ENCODE results near the gene PPP1R16B. TPM values are rescaled to one million over a fixed set of nuclear protein-coding genes. Genes with fewer than 3 reads are reported as not detected.

PPP1R16B gene
- total and polyA plus RNA-seq, 10 of the 15 experiments (the other 5 are each of a cell fraction or from before 2014, with no cell fraction given): 13.4 to 90.2 (median 66.7) TPM

DNA sequence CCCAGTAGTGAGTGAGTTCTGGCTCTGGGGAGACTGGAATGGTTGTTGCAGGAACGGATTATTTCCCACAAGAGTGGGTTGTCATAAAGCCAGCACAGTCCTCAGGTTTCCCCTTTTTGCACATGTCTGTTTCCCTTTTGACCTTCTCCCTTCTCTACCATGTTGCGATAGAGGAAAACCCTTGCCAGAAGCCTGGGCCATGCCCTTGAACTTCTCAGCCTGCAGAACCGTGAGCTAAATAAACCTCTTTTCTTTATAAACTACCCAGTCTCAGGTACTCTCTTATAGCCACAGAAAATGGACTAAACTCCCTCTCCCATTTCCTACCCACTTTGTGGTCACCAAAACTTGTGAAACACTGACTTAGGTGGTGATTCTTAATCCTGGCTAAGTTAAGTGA, 7.2 kb upstream of the PPP1R16B start:
- no peak for ATAC-seq
- no peaks in the 10 kb centered on the region for H3K4me1 ChIP-seq (ENCODE audit: control insufficient read depth, insufficient read depth, low read length)
- SMC1A ChIA-PET (ENCODE audit: uncharacterized antibody, unreplicated experiment): interaction anchor here (1.3 kb wide), 1 partner anchor 123 kb away, joined by 3 read pairs; no protein-coding TSS in a partner anchor
- H3K27ac ChIP-seq (ENCODE audit: control insufficient read depth, insufficient read depth): no peak overlapping the region
- H4K20me1 ChIP-seq (ENCODE audit: control insufficient read depth, insufficient read depth): no peaks in the 10 kb centered on the region
- H3K4me2 ChIP-seq (ENCODE audit: control insufficient read depth, insufficient read depth): no peak overlapping the region
- POLR2A ChIA-PET: no interaction called here
- CTCF ChIA-PET: interaction anchor here (2.1 kb wide), 1 partner anchor 47 kb away, joined by 10 read pairs; no protein-coding TSS in a partner anchor
- TF ChIP-seq HDAC6 (IDR thresholded peaks at IDR 0.05; ENCODE audit: unreplicated experiment) (no peak), RB1 (IDR thresholded peaks at IDR 0.05; ENCODE audit: borderline replicate concordance) (no peak), ATF7 (IDR thresholded peaks at IDR 0.05; ENCODE audit: low read depth) (no peak), CHD1 (IDR thresholded peaks at IDR 0.05; ENCODE audit: low read depth, low read length) (no peak), TCF3 (IDR thresholded peaks at IDR 0.05; ENCODE audit: borderline replicate concordance, insufficient read depth, low read depth, low read length) (no peak), SUPT20H (IDR thresholded peaks at IDR 0.05; ENCODE audit: borderline replicate concordance, control insufficient read depth, low read depth, low read length) (no peak), MTA2 (IDR thresholded peaks at IDR 0.05; ENCODE audit: low read depth) (no peak), SPI1 (IDR thresholded peaks at IDR 0.05; ENCODE audit: borderline replicate concordance, insufficient read depth, low read depth, low read length) (no peak), CREB1 (IDR thresholded peaks at IDR 0.05; ENCODE audit: low read depth) (no peak), MEF2A (IDR thresholded peaks at IDR 0.05; ENCODE audit: insufficient read depth, low read depth, low read length) (no peak), BCL11A (IDR thresholded peaks at IDR 0.05; ENCODE audit: low read depth, low read length) (no peak)
- TF ChIP-seq, protein P1, sequence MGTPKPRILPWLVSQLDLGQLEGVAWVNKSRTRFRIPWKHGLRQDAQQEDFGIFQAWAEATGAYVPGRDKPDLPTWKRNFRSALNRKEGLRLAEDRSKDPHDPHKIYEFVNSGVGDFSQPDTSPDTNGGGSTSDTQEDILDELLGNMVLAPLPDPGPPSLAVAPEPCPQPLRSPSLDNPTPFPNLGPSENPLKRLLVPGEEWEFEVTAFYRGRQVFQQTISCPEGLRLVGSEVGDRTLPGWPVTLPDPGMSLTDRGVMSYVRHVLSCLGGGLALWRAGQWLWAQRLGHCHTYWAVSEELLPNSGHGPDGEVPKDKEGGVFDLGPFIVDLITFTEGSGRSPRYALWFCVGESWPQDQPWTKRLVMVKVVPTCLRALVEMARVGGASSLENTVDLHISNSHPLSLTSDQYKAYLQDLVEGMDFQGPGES (IDR thresholded peaks at IDR 0.05): no peak
- TF ChIP-seq, protein P2, sequence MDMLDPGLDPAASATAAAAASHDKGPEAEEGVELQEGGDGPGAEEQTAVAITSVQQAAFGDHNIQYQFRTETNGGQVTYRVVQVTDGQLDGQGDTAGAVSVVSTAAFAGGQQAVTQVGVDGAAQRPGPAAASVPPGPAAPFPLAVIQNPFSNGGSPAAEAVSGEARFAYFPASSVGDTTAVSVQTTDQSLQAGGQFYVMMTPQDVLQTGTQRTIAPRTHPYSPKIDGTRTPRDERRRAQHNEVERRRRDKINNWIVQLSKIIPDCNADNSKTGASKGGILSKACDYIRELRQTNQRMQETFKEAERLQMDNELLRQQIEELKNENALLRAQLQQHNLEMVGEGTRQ (IDR thresholded peaks at IDR 0.05; ENCODE audit: borderline replicate concordance, low read depth, low read length): no peak
- TF ChIP-seq, protein P3, sequence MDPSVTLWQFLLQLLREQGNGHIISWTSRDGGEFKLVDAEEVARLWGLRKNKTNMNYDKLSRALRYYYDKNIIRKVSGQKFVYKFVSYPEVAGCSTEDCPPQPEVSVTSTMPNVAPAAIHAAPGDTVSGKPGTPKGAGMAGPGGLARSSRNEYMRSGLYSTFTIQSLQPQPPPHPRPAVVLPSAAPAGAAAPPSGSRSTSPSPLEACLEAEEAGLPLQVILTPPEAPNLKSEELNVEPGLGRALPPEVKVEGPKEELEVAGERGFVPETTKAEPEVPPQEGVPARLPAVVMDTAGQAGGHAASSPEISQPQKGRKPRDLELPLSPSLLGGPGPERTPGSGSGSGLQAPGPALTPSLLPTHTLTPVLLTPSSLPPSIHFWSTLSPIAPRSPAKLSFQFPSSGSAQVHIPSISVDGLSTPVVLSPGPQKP (IDR thresholded peaks at IDR 0.05; ENCODE audit: low read depth, low read length): no peak
- TF ChIP-seq, protein P4, sequence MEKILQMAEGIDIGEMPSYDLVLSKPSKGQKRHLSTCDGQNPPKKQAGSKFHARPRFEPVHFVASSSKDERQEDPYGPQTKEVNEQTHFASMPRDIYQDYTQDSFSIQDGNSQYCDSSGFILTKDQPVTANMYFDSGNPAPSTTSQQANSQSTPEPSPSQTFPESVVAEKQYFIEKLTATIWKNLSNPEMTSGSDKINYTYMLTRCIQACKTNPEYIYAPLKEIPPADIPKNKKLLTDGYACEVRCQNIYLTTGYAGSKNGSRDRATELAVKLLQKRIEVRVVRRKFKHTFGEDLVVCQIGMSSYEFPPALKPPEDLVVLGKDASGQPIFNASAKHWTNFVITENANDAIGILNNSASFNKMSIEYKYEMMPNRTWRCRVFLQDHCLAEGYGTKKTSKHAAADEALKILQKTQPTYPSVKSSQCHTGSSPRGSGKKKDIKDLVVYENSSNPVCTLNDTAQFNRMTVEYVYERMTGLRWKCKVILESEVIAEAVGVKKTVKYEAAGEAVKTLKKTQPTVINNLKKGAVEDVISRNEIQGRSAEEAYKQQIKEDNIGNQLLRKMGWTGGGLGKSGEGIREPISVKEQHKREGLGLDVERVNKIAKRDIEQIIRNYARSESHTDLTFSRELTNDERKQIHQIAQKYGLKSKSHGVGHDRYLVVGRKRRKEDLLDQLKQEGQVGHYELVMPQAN (conservative IDR thresholded peaks at IDR 0.05): no peak
- TF ChIP-seq, protein P5, sequence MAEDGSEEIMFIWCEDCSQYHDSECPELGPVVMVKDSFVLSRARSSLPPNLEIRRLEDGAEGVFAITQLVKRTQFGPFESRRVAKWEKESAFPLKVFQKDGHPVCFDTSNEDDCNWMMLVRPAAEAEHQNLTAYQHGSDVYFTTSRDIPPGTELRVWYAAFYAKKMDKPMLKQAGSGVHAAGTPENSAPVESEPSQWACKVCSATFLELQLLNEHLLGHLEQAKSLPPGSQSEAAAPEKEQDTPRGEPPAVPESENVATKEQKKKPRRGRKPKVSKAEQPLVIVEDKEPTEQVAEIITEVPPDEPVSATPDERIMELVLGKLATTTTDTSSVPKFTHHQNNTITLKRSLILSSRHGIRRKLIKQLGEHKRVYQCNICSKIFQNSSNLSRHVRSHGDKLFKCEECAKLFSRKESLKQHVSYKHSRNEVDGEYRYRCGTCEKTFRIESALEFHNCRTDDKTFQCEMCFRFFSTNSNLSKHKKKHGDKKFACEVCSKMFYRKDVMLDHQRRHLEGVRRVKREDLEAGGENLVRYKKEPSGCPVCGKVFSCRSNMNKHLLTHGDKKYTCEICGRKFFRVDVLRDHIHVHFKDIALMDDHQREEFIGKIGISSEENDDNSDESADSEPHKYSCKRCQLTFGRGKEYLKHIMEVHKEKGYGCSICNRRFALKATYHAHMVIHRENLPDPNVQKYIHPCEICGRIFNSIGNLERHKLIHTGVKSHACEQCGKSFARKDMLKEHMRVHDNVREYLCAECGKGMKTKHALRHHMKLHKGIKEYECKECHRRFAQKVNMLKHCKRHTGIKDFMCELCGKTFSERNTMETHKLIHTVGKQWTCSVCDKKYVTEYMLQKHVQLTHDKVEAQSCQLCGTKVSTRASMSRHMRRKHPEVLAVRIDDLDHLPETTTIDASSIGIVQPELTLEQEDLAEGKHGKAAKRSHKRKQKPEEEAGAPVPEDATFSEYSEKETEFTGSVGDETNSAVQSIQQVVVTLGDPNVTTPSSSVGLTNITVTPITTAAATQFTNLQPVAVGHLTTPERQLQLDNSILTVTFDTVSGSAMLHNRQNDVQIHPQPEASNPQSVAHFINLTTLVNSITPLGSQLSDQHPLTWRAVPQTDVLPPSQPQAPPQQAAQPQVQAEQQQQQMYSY (CRISPR knock-in tag; IDR thresholded peaks at IDR 0.05): no peak
- WGBS (ENCODE audit: insufficient coverage, insufficient replicate concordance, low lambda C conversion rate, missing lambda C conversion rate): 77% methylated on average over 3 of the region's 3 CpGs
- no peak for DNase-seq (ENCODE audit: low read depth, low spot score)
- intact Hi-C loops (cut with micrococcal nuclease; ENCODE audit: unreplicated experiment): no loop called here
- H3K9me3 ChIP-seq (replicated peaks; ENCODE audit: control insufficient read depth, insufficient read depth, low read length): peaks cover 5% of the 10 kb centered on the region; the same call in 2 of the 3 replicates
- RAD21 ChIA-PET (ENCODE audit: unreplicated experiment): no interaction called here
- no peak overlapping the region for H3K9ac ChIP-seq (ENCODE audit: control insufficient read depth, insufficient read depth, low read length)
- FAIRE-seq: no peak
- no peak overlapping the region for H2AFZ ChIP-seq (ENCODE audit: control insufficient read depth, low read depth, low read length)
- no peaks in the 10 kb centered on the region for H3K79me2 ChIP-seq (ENCODE audit: control insufficient read depth, insufficient read depth, low read length)
- in situ Hi-C loops (cut with MboI): no loop called here
- no peak overlapping the region for H3K4me3 ChIP-seq
- BruUV-seq (replicated peaks): no TSS peak
- H3K36me3 ChIP-seq (ENCODE audit: control insufficient read depth in 2 of 2, insufficient read depth in 2 of 2, low read length in 1 of 2): no peaks in the 10 kb centered on the region
- no peaks in the 10 kb centered on the region for H3K27me3 ChIP-seq (replicated peaks in 1 of 2; ENCODE audit: control insufficient read depth in 2 of 2, insufficient read depth in 2 of 2, low read length in 1 of 2)

All from GM12878 (cell line).